ENCODE measurements around the gene LSM11. TPM values are rescaled to one million over a fixed set of nuclear protein-coding genes. Genes with fewer than 3 reads are reported as not detected.

Gene LSM11
- total RNA-seq, 1 donor from 2014 or later = 3.0 TPM

GRCh38 chr5:157747173-157747740 is 3.7 kb downstream of the LSM11 start:
- no peak overlapping the region for H3K4me3 ChIP-seq (ENCODE audit: low read depth, low read length)
- no peak for DNase-seq (ENCODE audit: low read depth)
- TF ChIP-seq, protein P1, sequence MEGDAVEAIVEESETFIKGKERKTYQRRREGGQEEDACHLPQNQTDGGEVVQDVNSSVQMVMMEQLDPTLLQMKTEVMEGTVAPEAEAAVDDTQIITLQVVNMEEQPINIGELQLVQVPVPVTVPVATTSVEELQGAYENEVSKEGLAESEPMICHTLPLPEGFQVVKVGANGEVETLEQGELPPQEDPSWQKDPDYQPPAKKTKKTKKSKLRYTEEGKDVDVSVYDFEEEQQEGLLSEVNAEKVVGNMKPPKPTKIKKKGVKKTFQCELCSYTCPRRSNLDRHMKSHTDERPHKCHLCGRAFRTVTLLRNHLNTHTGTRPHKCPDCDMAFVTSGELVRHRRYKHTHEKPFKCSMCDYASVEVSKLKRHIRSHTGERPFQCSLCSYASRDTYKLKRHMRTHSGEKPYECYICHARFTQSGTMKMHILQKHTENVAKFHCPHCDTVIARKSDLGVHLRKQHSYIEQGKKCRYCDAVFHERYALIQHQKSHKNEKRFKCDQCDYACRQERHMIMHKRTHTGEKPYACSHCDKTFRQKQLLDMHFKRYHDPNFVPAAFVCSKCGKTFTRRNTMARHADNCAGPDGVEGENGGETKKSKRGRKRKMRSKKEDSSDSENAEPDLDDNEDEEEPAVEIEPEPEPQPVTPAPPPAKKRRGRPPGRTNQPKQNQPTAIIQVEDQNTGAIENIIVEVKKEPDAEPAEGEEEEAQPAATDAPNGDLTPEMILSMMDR (conservative IDR thresholded peaks at IDR 0.05; ENCODE audit: low read depth, low read length) = no peak

DNA sequence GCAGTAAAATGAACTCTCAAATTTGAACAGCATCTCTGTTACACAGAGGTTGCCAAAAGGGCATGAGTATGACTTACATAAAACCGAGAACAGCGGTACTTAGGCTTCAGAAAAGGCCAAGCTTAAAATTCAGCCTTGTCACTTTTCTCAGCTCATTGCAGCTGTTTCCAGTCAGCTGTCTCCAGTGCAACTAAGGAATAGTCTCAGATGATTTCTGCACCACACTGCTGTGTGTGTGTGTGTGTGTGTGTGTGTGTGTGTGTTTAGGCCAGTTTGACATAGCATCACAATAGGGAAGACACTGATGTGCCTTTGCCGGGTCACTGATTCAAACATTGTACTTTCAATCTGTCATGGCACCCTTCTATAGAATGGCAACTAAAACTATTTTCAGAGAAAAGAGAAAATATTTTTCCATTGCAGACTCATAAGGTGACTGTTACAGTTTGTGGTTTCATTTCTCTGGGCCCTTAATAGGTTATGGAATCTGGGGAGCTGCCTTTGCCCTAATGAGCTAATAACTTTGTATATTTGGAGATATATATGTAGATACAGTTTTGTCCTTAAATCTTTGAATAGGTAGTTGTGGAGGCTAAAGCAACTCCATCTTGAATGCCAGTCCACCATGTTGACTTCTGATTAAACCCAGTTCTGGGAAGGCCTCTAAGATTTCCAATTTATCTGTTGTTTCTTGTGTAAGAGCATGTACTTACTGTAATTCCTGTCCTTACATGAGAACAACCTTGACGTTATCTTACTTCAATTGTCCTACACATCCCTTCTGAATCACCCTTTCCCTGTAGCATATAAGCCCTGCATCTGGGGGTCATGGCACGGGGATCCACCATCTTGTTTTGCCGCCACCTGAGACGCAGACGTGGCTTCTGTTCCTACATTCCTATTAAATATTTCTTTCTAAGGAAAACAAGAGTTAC is 4.5 kb downstream of the LSM11 start:
- TF ChIP-seq, protein P1 (conservative IDR thresholded peaks at IDR 0.05; ENCODE audit: low read depth, low read length) = no peak
- no peak overlapping the region for H3K4me3 ChIP-seq (ENCODE audit: low read depth, low read length)
- no peak for DNase-seq (ENCODE audit: low read depth)

DNA sequence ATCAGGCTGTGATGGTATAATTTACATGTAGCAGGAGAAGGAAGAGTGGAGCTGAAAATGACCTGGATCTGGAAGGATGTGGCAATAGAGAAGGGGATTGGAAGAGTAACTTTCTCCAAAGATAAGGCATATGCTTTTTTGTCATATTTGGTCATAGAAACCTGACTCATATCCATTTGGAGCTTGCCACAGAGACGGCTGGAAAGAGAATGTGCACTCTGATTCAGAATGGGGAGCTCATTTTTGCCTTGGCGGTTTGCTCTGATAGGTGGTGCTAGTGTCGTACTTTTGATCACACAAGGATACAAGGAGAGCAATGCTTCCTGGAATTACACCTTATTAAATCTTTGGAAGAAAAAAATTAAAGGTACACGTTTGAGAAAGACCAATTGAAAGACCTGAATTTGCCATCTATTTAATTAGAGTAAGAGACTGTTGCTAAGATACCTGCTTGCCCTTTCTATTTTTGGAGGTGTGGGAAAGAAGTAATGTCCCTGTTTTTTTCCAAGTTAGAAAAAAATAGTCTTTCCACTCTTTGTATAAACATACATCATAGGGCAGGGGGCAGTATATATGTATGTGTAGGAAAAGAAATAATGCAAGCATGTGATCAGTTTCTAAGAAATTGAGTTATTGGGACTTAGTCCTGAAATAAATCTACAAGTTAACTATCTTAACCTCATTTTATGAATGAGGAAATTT is 5.4 kb downstream of the LSM11 start:
- DNase-seq (ENCODE audit: low read depth) = no peak
- H3K4me3 ChIP-seq (ENCODE audit: low read depth, low read length) = no peak overlapping the region
- TF ChIP-seq, protein P1 (conservative IDR thresholded peaks at IDR 0.05; ENCODE audit: low read depth, low read length) = no peak

DNA sequence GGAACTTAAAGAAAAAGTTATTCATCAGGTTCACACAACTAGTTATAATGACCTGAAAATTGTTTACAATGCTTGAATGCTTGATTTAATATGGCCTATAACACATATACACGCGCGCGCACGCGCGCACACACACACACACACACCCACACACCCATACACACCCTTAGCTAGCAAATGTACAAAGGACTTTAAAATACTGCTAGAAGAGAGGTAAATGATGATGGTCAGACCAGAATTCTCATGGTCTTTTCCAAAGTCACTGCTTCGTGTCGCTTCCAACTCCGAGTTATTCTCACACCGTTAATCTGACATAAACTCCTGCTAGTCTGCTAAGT is 5.9 kb downstream of the LSM11 start:
- no peak overlapping the region for H3K4me3 ChIP-seq (ENCODE audit: low read depth, low read length)
- TF ChIP-seq, protein P1 (conservative IDR thresholded peaks at IDR 0.05; ENCODE audit: low read depth, low read length) = no peak

DNA sequence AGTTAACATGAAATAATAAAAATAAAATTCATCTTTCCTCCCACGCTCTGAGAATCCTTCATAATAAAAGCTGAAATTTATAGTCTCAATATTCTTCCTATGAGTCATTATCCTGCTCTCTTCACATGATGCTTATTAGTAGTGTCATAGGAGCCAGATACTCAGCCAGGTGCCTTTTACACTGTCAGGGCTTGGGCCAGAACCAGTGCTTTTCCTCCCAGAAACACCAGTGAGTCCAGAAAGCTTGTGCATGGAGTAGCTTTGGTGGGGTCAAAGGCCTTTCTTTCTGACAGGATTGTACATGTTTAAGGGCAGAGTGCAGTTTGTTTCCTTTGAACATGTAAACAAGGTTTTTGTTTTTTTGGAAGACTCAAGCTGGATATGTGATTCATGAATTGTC is 6.8 kb downstream of the LSM11 start:
- H3K4me3 ChIP-seq (ENCODE audit: low read depth, low read length) = no peak overlapping the region
- TF ChIP-seq, protein P1 (conservative IDR thresholded peaks at IDR 0.05; ENCODE audit: low read depth, low read length) = no peak
- DNase-seq (ENCODE audit: low read depth) = no peak

More for the DNA sequence above, 5.9 kb downstream of the LSM11 start:
- no peak for DNase-seq (ENCODE audit: low read depth)

DNA sequence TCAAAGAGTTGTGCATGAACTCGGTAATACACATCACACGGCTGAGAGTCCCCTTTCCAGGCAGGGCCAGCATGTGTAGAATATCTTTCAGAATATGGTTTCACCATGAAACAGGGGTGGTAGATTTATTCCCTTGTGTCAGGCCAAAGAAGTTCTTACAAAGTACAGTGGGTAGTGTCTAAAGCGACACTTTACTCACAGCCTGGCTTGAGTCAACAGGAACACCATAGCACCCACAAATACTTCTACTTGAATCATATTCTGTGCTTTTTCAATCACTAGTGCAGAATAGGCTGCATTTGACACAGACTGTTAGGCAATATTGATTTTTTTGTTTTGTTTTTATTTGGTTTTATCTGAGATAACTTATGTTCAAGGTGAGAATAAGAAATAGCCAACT is 12.6 kb downstream of the LSM11 start:
- no peak overlapping the region for H3K4me3 ChIP-seq (ENCODE audit: low read depth, low read length)
- no peak for DNase-seq (ENCODE audit: low read depth)
- TF ChIP-seq, protein P1 (conservative IDR thresholded peaks at IDR 0.05; ENCODE audit: low read depth, low read length) = no peak

Data from epithelial cell of proximal tubule (primary cell).